C4-2B (cell line): Measurements from ENCODE around the gene POU2F1.

ENCODE experiments used
- ZFX ChIP-seq: fragments of 450-650 bp; IDR thresholded peaks from 2 replicates; pipeline ENCODE4 v1.6.1; 2017
- TF ChIP-seq, protein P1 (sequence below): fragments of 450-650 bp; conservative IDR thresholded peaks from 2 replicates; pipeline ENCODE4 v1.5.1; 2017; ENCODE audit warnings: mild to moderate bottlenecking

DNA sequence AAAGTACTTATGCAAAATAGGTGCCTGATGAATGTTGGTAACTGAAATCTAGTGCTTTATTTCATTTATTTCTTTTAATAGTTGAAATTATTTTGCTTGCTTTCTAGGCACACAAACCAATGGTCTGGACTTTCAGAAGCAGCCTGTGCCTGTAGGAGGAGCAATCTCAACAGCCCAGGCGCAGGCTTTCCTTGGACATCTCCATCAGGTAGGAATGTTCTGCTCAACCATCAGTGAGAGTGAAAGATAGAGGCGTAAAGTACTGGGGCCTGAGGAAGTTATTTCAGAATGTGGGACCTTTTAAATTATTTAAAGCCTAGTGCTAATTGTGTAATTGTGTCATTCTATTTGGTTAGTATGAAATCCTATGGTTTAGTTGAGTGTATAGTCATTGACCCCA is 144.7 kb downstream of the POU2F1 start:
- TF ChIP-seq, protein P1, sequence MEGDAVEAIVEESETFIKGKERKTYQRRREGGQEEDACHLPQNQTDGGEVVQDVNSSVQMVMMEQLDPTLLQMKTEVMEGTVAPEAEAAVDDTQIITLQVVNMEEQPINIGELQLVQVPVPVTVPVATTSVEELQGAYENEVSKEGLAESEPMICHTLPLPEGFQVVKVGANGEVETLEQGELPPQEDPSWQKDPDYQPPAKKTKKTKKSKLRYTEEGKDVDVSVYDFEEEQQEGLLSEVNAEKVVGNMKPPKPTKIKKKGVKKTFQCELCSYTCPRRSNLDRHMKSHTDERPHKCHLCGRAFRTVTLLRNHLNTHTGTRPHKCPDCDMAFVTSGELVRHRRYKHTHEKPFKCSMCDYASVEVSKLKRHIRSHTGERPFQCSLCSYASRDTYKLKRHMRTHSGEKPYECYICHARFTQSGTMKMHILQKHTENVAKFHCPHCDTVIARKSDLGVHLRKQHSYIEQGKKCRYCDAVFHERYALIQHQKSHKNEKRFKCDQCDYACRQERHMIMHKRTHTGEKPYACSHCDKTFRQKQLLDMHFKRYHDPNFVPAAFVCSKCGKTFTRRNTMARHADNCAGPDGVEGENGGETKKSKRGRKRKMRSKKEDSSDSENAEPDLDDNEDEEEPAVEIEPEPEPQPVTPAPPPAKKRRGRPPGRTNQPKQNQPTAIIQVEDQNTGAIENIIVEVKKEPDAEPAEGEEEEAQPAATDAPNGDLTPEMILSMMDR, result no peak
- no peak for TF ChIP-seq ZFX
